Measurements from ENCODE around the gene FOXL1. TPM values are rescaled to one million over a fixed set of nuclear protein-coding genes. Genes with fewer than 3 reads are reported as not detected.

The FOXL1 gene
- total RNA-seq, 1 donor from 2014 or later = 0.32 TPM

DNA sequence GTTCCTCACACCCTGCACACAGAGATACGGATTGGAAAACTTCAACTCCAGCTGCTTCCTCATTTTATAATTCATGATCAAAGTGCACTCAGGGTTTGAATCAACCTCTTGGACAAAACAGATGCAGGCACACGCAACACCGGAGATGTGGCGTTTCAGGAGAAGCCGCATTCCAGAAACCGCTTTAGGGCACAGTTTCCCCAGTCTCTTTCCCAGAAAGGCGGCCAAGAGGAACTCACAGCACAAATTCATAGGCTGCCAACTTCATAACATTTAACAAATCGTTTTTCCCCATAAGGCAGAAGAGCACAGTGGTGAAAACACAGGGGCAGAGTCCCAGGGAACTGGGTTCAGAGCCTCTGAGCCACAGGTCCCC, 31.7 kb upstream of the FOXL1 start:
- intact Hi-C loops (cut with micrococcal nuclease) = no loop called here
- DNase-seq = no peak
- ATAC-seq = no peak

GRCh38 chr16:86547286-86547685, 31.1 kb upstream of the FOXL1 start:
- intact Hi-C loops (cut with micrococcal nuclease) = no loop called here
- DNase-seq = no peak
- ATAC-seq = no peak

DNA sequence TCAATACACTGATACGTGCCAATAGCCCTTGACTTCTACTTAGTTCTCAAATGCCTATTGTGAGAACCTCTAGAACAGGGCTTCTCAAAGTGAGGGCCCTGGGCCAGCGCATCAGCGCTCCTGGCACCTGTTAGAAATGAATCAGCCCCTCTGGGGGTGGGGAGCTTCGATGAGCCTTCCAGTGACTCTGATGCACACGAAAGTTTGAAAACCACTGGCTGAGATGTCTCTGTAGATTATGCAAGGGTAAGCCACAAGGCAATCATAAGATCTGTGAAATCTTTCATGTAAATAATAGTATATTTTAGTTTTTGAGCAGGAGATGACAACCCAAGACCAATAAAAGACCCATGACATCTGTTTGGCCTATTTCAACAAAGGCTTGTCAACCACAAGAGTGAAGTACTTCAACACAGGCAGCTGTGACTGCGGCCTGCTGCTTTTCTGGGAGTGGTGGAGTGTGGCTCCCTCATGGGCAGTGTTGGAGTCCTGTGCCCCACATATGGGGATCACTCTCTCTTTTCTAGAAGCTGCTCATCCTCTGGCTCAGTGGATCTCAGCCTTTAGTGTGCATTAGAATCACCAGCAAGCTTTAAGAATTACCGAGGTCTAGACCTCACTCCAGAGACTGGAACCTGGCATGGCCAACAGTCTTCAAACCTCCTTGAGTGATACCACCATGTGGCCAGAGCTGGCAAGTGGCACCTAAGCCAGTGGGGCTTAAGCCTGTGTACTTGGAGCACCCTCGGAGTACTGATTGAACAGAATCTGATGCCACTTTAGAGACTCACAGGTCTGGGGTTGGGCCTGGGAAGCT, 29.1 kb upstream of the FOXL1 start:
- DNase-seq = no peak
- no peak for ATAC-seq
- intact Hi-C loops (cut with micrococcal nuclease) = no loop called here

GRCh38 chr16:86549893-86550190, 28.5 kb upstream of the FOXL1 start:
- intact Hi-C loops (cut with micrococcal nuclease) = no loop called here
- DNase-seq = no peak
- no peak for ATAC-seq

GRCh38 chr16:86550281-86550680, 28.1 kb upstream of the FOXL1 start:
- intact Hi-C loops (cut with micrococcal nuclease) = no loop called here
- ATAC-seq = no peak
- no peak for DNase-seq

GRCh38 chr16:86553356-86553755, 25.0 kb upstream of the FOXL1 start:
- ATAC-seq (no peak), DNase-seq (no peak)
- intact Hi-C loops (cut with micrococcal nuclease) = no loop called here

DNA sequence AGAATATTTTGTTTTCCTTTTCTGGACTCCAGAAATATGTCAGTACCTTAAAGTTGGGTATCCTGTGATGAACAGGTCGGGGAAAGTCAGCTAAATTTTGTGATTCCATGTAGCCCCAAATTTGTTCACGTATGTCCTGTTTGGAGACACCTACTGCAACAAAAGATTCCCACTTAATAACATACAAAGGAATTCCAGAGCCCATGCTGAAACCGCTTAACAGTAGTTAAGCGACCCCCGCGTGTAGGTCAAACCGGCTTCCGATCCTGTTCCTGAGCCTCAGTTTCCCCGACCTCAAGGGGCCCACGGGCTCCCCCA, 23.8 kb upstream of the FOXL1 start:
- intact Hi-C loops (cut with micrococcal nuclease) = no loop called here
- ATAC-seq (peak; percentile 2), DNase-seq (no peak)

GRCh38 chr16:86554917-86555703, 23.2 kb upstream of the FOXL1 start, which contains the start of gene MTHFSD:
MTHFSD (minus strand) TSS chr16:86555235; CDS start chr16:86555184, 51 bp downstream.
- DNase-seq (peak; percentile 96), ATAC-seq (peak; percentile 98)
- intact Hi-C loops (cut with micrococcal nuclease) = no loop called here

DNA sequence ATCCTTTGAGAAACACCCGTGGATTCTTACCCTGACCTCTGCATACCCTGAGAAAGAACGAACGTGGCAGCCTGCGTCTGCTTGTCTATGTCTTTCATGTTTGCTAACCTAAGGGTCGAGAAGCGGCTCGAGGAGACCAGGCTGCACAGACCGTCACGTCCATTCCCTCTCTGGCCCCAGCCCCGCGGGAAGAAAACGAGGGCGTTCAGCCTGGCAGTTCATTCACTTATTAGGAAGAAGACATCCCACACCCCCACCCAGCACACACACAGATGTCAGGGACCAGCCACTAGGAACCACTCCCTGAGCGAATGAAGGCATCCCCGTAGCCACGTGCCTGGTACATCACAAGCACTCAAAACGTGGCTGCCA, 22.7 kb upstream of the FOXL1 start:
- intact Hi-C loops (cut with micrococcal nuclease) = no loop called here
- DNase-seq = no peak
- ATAC-seq = no peak

DNA sequence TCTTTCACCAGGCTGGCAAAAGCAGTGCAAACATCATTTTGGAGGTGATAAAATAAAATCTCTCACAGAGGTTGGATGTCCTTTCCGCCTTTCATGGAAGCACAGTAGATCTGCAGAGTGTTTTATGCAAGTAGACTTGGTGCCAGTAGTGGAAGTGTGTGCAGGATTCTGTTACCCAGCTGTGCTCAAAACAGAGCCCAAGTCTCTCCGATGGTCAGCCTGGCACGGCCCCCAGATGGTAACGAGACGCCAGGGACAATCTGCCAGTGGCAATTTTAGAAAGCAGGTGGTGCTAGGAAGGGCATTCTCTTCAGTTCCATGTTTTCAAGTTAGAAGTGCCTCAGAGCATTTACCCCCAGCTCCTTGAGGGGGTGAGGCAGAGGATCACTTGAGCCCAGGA, 21.8 kb upstream of the FOXL1 start:
- intact Hi-C loops (cut with micrococcal nuclease) = no loop called here
- ATAC-seq (no peak), DNase-seq (no peak)

DNA sequence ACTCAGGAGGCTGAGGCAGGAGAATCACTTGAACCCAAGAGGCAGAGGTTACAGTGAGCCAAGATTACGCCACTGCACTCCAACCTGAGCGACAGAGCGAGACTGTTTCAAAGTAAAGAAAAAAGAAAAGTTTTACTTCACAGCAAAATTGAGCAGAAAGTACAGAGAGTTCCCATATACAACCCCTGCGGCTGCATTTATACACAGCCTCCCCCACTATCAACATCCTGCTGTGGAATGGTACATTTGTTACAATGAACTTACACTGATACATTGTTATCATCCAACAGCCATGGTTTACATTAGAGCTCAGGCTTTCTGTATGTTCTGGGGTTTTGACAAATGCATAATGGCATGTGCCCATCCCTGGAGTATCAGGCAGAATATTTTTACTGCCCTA, 20.8 kb upstream of the FOXL1 start:
- ATAC-seq = no peak
- no peak for DNase-seq
- intact Hi-C loops (cut with micrococcal nuclease) = no loop called here

DNA sequence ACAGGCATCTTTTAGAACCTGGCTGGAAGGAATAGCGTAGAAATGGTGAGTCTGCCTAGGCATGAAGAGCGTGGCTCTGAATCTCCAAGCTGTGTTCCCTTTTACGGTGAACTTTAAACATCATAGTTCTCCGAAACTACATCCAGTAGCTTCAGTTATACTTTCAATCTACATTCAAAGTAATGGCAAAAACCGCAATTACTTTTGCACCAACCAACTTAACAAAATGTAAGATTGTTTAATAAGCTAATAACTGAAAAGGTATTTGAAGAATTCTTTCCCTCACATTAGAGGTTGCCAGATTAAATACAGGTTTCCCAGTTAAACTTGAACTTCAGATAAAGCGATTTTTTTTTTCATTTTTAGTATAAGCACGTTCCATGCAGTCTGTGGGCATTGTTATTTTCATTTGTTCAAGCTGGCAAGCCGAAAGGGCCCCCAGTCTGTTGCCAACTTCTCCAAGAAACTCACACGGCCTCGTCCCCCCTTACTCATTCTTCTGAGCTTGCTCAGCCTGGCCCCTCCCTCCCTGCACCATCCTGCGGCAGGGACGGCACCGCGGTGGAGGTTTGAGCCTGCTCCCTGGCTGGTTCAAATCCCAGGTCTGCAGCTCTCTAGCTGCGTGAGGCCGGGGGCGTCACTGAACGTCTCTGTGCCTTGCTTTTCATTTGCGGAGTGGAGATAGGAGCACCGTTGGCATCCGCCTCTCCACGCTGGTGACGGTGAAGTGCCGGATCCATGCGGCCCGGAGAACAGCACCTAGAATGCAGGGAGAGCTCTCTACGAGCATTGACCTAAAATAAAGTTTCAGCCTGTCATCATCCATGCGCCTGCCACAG, 19.8 kb upstream of the FOXL1 start:
- no peak for ATAC-seq
- DNase-seq = no peak
- intact Hi-C loops (cut with micrococcal nuclease) = no loop called here

GRCh38 chr16:86559802-86560305, 18.5 kb upstream of the FOXL1 start:
- ATAC-seq (no peak), DNase-seq (no peak)
- intact Hi-C loops (cut with micrococcal nuclease) = loop anchor here (5.0 kb wide), 1 partner anchor 717 kb away; no protein-coding TSS in a partner anchor

DNA sequence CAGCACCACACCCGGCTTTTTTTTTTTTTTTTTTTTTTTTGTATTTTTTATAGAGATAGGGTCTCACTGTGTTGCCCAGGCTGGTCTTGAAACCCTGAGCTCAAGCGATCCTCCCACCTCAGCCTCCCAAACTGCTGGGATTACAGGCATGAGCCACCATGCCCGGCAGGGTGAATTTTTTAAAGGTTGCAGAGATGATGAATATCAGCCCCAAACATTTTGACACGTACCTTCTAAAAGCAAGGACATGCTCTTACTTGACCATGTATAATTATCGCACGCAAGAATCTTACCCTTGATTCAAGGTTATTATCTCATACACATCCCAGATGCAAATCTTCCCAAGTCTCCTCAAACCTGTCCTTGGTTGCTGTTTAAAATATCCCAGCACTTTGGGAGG, 16.0 kb upstream of the FOXL1 start:
- ATAC-seq = no peak
- intact Hi-C loops (cut with micrococcal nuclease) = loop anchor here (5.0 kb wide), 1 partner anchor 715 kb away; no protein-coding TSS in a partner anchor
- DNase-seq = no peak

- intact Hi-C loops (cut with micrococcal nuclease) = loop anchor here (5.0 kb wide), 1 partner anchor 714 kb away; no protein-coding TSS in a partner anchor
- ATAC-seq = peak; percentile 71
- peak; percentile 90 for DNase-seq
Measured at GRCh38 chr16:86563469-86564345, 14.6 kb upstream of the FOXL1 start.

GRCh38 chr16:86565181-86565631, 13.1 kb upstream of the FOXL1 start:
- DNase-seq (no peak), ATAC-seq (no peak)
- intact Hi-C loops (cut with micrococcal nuclease) = loop anchor here (5.0 kb wide), 1 partner anchor 497 kb away; no protein-coding TSS in a partner anchor

DNA sequence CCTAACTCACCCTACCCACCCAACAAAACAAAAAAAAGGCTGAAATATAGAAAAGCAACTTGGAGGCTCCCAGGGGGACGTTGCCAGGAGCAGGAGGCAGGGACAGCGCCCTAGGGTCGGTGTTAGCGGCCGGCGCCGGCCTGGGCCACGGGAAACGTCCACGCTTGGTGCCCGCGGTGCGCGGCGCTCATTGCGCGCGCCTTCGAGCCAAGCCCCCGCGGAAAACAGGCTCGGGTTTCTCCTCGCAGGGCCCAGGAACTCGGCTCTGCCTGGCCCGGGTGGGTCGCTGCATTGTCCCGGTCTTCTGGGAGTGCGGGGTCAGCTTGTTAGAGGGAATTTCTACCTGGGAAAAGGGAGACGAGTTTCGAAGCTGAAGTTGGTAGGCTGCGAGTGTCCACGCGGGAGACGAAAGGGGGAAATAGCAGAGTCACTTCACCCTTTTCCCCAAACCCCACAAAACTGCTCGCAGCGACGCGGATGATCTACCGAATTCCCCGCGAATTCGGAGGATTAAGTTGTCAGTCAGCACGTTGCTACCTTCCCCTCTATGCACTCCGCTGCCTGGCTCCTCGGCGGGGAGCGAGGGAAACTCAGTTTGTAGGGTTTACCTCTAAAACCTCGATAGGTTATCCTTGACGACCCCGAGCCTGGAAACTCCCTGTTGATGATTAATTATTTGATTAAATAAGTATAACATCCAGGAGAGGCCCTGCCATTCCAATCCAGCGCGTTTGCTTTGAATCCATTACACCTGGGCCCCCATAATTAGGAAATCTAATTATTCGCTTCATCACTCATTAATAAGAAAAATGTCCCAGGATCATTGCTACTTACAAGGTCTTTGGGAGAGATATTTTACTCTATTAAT, 12.5 kb upstream of the FOXL1 start:
- DNase-seq (no peak), ATAC-seq (no peak)
- intact Hi-C loops (cut with micrococcal nuclease) = loop anchor here (5.0 kb wide), 1 partner anchor 496 kb away; no protein-coding TSS in a partner anchor

DNA sequence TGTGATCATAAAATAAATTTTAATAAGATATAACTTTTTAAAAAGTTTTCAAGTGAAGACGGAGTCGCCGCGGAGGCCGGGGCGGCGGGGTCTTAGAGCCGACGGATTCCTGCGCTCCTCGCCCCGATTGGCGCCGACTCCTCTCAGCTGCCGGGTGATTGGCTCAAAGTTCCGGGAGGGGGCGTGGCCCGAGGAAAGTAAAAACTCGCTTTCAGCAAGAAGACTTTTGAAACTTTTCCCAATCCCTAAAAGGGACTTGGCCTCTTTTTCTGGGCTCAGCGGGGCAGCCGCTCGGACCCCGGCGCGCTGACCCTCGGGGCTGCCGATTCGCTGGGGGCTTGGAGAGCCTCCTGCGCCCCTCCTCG, 11.8 kb upstream of the FOXL1 start, which contains the start of gene FOXC2:
TSS of gene FOXC2 (plus strand) at position 229 of the 365 bp plus-strand sequence. CDS start 507 bp downstream, outside the sequence.
- peak; percentile 93 for DNase-seq
- peak; percentile 66 for ATAC-seq
- intact Hi-C loops (cut with micrococcal nuclease) = loop anchor here (5.0 kb wide), 1 partner anchor 496 kb away; no protein-coding TSS in a partner anchor
